GM18502 (cell line): Measurements from ENCODE around the gene IFT20.

Experiments used
- ATAC-seq: cut with Tn5 transposase; IDR thresholded peaks from one replicate; pipeline ENCODE4 v1.9.1; 2021; ENCODE audit warnings: mild to moderate bottlenecking; ENCODE audit not compliant: unreplicated experiment, poor library complexity

The IFT20 gene

GRCh38 chr17:28338056-28338768, 2.9 kb upstream of the IFT20 start:
- ATAC-seq: no peak

DNA sequence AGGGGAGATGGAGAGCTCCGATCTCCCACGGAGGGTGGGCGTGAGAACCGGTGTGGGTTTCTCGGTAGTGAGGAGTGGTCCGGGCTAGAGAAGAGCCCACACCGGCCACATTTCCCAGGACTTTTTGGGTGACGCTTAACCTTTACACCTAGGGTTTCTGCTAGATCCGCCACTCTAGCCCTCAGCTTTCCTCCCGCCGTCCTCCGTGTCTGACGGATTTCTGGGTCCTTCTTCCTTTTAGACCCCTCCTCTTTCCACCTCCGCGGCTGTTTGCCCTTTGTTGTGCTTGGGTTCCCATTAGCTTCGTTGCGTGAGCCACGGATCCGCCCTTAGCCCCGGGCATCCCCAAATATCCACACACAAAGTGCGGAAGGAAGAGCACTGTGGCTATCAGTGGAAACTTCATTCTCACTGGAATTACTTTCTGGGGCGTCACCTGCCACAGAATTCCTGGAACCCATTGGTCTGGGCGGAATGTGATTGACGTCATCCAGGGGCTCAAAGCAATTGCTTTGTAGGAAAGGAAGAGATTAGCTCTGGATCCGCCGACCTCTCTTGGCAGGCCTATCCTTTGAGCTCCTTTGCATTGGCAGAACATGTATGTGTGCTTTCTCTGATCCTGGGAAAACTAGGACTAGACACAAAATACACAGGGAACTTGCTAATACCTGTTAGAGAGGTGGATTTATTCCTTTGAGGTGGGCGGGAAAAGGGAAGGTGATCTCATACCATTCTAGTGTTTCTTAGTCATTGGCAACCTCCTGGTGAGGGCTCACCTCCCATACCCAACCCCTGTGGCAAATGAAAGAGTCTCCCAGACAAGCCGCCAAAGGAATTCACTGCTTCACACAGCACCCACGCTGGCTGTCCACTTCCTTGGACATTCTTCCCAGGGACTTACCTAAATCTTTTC, 943 bp upstream of the IFT20 start:
- no peak for ATAC-seq

DNA sequence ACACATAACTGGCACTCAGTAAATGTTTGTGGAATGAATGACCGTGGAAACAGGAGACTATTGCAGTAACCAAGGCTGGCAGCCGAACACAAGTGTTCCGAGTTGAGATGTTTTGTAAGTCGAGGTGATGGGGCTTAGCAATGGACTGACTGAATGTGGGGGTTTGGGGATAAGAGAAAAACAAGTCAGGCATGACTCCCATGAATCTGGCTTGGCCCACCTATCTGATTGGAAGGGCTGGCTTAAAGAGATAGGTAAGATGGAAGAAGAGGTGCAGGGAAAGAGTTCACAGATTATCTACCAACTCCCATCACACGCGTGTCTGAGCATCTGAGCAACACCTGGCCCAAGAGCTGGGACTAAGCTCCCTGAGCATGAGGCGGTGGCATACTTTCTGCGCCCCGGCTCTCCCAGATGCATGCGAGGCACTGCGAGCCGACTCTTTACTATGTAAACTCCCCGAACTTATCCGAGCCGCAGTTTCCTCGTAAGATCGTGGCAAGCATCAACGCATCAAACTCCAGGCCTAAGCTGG, 539 bp downstream of the IFT20 start:
- no peak for ATAC-seq

DNA sequence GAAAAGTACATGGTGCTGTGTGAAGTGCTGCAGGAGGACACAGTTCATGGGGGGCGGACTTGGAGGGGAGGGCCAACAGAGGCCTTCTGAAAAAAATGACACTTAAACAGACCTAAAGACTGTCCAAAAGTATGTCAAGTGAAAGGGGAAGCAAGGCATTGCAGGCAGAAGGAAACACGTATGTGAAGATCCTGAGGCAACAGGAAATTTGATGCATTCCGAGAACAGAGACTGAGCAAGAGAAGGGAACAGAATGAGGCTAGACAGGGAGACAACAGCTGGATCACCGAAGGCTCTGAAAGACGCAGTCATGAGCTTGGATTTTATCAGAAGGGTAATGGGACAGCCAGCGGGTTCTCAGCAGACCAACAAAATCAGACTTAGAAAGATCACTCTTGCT, 1.1 kb downstream of the IFT20 start:
- no peak for ATAC-seq

DNA sequence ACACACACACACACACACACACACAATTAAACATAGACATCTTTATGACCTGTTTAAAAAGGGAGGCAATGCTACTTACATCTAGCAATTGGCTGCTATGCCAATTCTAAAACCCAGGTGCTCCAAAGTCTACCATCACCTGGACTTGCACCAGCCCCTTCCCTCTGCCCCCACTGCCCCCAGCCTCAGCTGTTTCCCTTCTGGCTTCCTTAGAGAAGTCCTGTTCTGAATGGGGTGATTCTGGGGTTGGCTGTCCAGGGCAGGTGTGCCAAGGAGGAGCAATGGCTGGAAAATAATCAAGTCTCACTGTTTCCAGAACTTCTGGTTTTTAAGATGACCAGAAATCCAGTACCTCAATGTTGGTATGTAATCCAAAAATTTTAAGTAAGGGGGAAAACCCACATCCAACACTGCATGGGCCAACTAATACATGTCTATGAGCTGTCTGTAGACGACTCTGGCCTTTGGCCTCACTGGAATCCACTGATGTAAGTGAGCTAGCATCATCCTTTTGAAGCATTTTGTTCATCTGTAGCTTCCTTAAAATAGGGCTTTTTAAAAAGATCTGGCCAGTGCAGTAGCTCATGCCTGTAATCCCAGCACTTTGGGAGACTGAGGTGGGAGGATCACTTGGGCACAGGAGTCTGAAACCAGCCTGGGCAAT, 2.1 kb downstream of the IFT20 start:
- no peak for ATAC-seq

DNA sequence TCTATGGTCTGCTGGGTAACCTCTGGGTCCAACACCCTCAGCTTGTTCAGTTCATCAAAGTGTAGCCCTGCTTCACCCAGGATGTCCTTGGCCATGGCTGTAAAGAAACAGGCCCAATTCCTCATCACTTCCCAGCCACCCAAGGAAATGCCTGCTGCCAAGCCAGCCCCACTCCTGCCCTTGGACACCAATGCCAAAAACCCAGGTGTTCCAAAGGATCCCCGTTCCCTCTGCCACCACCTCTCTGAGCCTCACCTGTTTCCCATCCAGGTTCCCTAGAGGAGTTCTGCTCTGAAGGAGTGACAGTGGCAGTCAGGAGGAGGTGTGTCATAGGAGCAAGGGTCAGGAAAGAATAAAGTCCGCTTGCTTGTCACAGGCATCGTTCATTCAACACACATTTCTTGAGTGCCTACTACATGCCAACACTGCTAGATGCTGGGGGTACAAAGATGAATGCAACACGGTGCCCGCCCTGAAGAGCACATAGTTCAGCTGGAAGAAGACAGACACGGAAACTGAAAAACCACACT, 3.3 kb downstream of the IFT20 start:
- no peak for ATAC-seq

DNA sequence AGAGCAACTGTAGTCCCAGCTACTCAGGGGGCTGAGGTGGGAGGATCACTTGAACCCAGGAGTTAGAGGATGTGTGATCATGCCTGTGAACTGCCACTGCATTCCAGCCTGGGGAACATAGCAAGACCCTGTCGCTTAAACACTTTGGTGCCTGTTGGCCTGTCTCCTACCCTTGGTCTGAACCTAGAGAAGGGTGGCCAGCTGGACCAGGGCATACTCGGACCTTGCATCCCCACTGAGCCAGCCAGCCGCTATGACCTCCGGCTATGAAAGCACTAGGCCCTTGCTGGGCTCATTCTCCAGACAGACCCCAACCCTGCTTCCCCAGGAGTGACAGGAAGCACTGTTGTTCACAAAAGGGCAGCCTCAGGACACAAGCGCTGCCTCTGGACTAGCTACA, 4.6 kb downstream of the IFT20 start:
- no peak for ATAC-seq

- no peak for ATAC-seq
Observed at GRCh38 chr17:28328325-28328724, 6.9 kb downstream of the IFT20 start.

- ATAC-seq: no peak
Observed at GRCh38 chr17:28327709-28328108, 7.6 kb downstream of the IFT20 start.

- peak; percentile 73 for ATAC-seq
Observed at GRCh38 chr17:28327031-28327607, 8.2 kb downstream of the IFT20 start.

- no peak for ATAC-seq
Observed at GRCh38 chr17:28326114-28326513, 9.2 kb downstream of the IFT20 start.

GRCh38 chr17:28325211-28325610, 10.1 kb downstream of the IFT20 start:
- ATAC-seq: no peak

- ATAC-seq: no peak
Observed at GRCh38 chr17:28324781-28325180, 10.5 kb downstream of the IFT20 start.

- no peak for ATAC-seq
Observed at GRCh38 chr17:28324267-28324745, 11.0 kb downstream of the IFT20 start.

DNA sequence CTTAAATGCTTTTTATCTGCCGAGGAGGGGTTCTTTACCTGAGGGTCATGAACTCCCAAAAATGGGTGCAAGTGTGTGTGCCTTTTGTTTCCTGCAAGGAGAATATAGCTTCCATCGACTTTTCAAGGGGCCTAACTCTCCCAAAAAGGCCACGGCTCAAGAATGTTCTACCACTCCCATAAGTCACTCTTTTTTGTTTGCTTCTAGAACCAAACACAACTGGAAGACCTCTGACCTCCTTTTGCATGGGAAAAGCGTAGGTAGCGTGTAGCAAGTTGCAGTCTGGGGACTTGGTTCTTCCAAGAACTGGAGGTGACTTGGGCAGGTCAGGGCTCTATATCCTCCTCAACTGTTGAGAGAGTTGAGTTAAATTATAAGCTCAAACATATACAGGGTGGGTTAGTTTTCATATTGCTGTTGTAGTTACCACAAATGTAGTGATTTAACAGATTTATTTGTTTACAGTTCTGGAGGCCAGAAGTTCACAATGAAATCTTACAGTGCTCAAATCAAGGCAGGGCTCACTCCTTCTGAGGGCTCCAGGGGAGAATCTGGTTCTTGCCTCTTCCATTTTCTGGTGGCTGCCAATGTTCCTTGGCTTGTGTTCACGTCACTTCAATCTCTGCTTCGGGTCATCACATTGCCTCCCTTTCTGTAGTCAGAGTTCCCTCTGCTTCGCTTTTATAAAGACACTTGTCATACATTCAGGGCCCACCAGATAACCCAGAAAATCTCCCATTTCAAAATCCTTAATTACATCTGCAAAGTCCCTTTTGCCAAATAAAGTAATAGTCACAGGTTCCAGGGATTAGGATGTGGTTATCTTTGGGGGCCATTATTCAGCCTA, 14.8 kb downstream of the IFT20 start:
- no peak for ATAC-seq

GRCh38 chr17:28319598-28319935, 15.7 kb downstream of the IFT20 start:
- no peak for ATAC-seq

GRCh38 chr17:28318759-28319597, 16.3 kb downstream of the IFT20 start, which contains the start of gene TMEM97:
TMEM97 (plus strand) TSS chr17:28319200; CDS start chr17:28319240, 40 bp downstream.
- peak; percentile 94 for ATAC-seq
